Liver (tissue), 9 donors: ENCODE results near the gene KRT25. TPM values are rescaled to one million over a fixed set of nuclear protein-coding genes. Genes with fewer than 3 reads are reported as not detected.

ENCODE experiments used
- DNase-seq: peaks from one replicate; pipeline ENCODE4 v3.0.0-alpha.2; 2017; ENCODE audit warnings: low spot score
- H3K27ac ChIP-seq, 2 donors: one replicate each; pipeline ENCODE4 v1.7.0; 2013; ENCODE audit warnings: inconsistent platforms in 2 of 2, low read length in 2 of 2, control low read depth in 1 of 2, low read depth in 1 of 2, mild to moderate bottlenecking in 1 of 2
- H3K27me3 ChIP-seq, 4 donors: one replicate each; pipeline versions ENCODE4 v1.6.1 to v1.7.0; 2013; ENCODE audit warnings: low read length in 3 of 4, inconsistent platforms in 1 of 4, mild to moderate bottlenecking in 1 of 4, moderate library complexity in 1 of 4; ENCODE audit not compliant: control insufficient read depth in 4 of 4, insufficient read depth in 4 of 4
- H3K36me3 ChIP-seq, 4 donors: one replicate each; pipeline versions ENCODE4 v1.6.1 to v1.7.0; 2013; ENCODE audit warnings: low read length in 3 of 4, mild to moderate bottlenecking in 3 of 4, low read depth in 1 of 4, moderate library complexity in 1 of 4; ENCODE audit not compliant: control insufficient read depth in 4 of 4, insufficient read depth in 3 of 4
- H3K4me1 ChIP-seq, 4 donors: one replicate each; pipeline versions ENCODE4 v1.6.1 to v1.7.0; 2013; ENCODE audit warnings: low read length in 3 of 4, mild to moderate bottlenecking in 3 of 4, moderate library complexity in 1 of 4; ENCODE audit not compliant: control insufficient read depth in 4 of 4, insufficient read depth in 4 of 4
- H3K4me3 ChIP-seq, 3 donors: one replicate each; pipeline versions ENCODE4 v1.6.1 to v1.7.0; 2013; ENCODE audit warnings: low read length in 3 of 3, control low read depth in 1 of 3, low read depth in 1 of 3, mild to moderate bottlenecking in 1 of 3
- H3K9ac ChIP-seq, 2 donors: one replicate each; pipeline ENCODE4 v1.7.0; 2013; ENCODE audit warnings: low read length in 2 of 2, mild to moderate bottlenecking in 2 of 2, moderate library complexity in 2 of 2, control low read depth in 1 of 2, low read depth in 1 of 2
- H3K9me3 ChIP-seq, 4 donors: one replicate each; pipeline versions ENCODE4 v1.6.1 to v1.7.0; 2013; ENCODE audit warnings: low read length in 3 of 4; ENCODE audit not compliant: control insufficient read depth in 4 of 4
- ATF3 ChIP-seq: IDR thresholded peaks from 2 replicates; pipeline ENCODE4 v1.6.1; 2016; ENCODE audit warnings: antibody characterized with exemption
- CTCF ChIP-seq: fragments of 150-350 bp; IDR thresholded peaks from 2 replicates; pipeline ENCODE4 v1.5.1; 2017; ENCODE audit warnings: improper control_type of control experiment, low read depth, low read length; ENCODE audit not compliant: missing input control
- EGR1 ChIP-seq, 2 donors: IDR thresholded peaks; 2 replicates each; pipeline ENCODE4 v1.6.1; 2016 to 2018; ENCODE audit warnings: antibody characterized with exemption in 2 of 2, low read depth in 2 of 2
- FOXA1 ChIP-seq: IDR thresholded peaks from 2 replicates; pipeline ENCODE4 v1.6.1; 2016; ENCODE audit warnings: antibody characterized with exemption
- FOXA2 ChIP-seq: IDR thresholded peaks from 2 replicates; pipeline ENCODE4 v1.6.1; 2016; ENCODE audit warnings: antibody characterized with exemption
- GABPA ChIP-seq, 2 donors: IDR thresholded peaks in 1 of 2; conservative IDR thresholded peaks in 1 of 2; 2 replicates each; pipeline ENCODE4 v1.6.1; 2016; ENCODE audit warnings: antibody characterized with exemption in 2 of 2, mild to moderate bottlenecking in 1 of 2, moderate library complexity in 1 of 2
- HNF4A ChIP-seq, 2 donors: conservative IDR thresholded peaks; 2 replicates each; pipeline ENCODE4 v1.6.1; 2016; ENCODE audit warnings: antibody characterized with exemption in 2 of 2, mild to moderate bottlenecking in 2 of 2
- HNF4G ChIP-seq: IDR thresholded peaks from 2 replicates; pipeline ENCODE4 v1.6.1; 2016; ENCODE audit warnings: antibody characterized with exemption
- JUND ChIP-seq, 2 donors: IDR thresholded peaks; 2 replicates each; pipeline ENCODE4 v1.6.1; 2016; ENCODE audit warnings: antibody characterized with exemption in 2 of 2
- MAX ChIP-seq: IDR thresholded peaks from 2 replicates; pipeline ENCODE4 v1.6.1; 2016; ENCODE audit warnings: antibody characterized with exemption
- NR2F2 ChIP-seq: IDR thresholded peaks from 2 replicates; pipeline ENCODE4 v1.6.1; 2016; ENCODE audit warnings: antibody characterized with exemption
- RAD21 ChIP-seq, 2 donors: IDR thresholded peaks; 2 replicates each; pipeline ENCODE4 v1.6.1; 2016; ENCODE audit warnings: antibody characterized with exemption in 2 of 2, mild to moderate bottlenecking in 2 of 2
- REST ChIP-seq: IDR thresholded peaks from 2 replicates; pipeline ENCODE4 v1.6.1; 2016; ENCODE audit warnings: antibody characterized with exemption, mild to moderate bottlenecking
- RXRA ChIP-seq, 2 donors: IDR thresholded peaks; 2 replicates each; pipeline ENCODE4 v1.6.1; 2017 to 2018; ENCODE audit warnings: antibody characterized with exemption in 2 of 2, mild to moderate bottlenecking in 1 of 2
- SP1 ChIP-seq: IDR thresholded peaks from 2 replicates; pipeline ENCODE4 v1.6.1; 2018; ENCODE audit warnings: antibody characterized with exemption, mild to moderate bottlenecking
- TAF1 ChIP-seq: conservative IDR thresholded peaks from 2 replicates; pipeline ENCODE4 v1.6.1; 2016; ENCODE audit warnings: antibody characterized with exemption, mild to moderate bottlenecking
- YY1 ChIP-seq: IDR thresholded peaks from 2 replicates; pipeline ENCODE4 v1.6.1; 2016; ENCODE audit warnings: antibody characterized with exemption, mild to moderate bottlenecking
- ZBTB33 ChIP-seq: IDR thresholded peaks from 2 replicates; pipeline ENCODE4 v1.6.1; 2016; ENCODE audit warnings: antibody characterized with exemption
- WGBS: extraction: QIAGEN DNeasy Blood & Tissue Kit; methylation state at CpG from one replicate; pipeline ENCODE4 v1.1.7; 2013; 5-methylcytosine and 5-hydroxymethylcytosine counted together
- polyA plus RNA-seq, 2 donors: library from polyadenylated mRNA; stranded (reverse) in 1 of 2; unstranded in 1 of 2; fragments of 200-250 nt in 1 of 2; fragments of >200 nt in 1 of 2; fragmentation: Nextera tagmentation in 1 of 2; extraction: Ambion mirVana in 1 of 2; gene quantifications; one replicate each; pipeline versions ENCODE4 v1.2.1 to v1.2.3, GENCODE V29; 2013 to 2015
- total RNA-seq, 2 donors: library from RNA; depleted of rRNA; stranded (reverse); fragments of >200 nt; gene quantifications; one replicate each; pipeline ENCODE4 v1.2.3, GENCODE V29; 2014
- donor health status: healthy.
- donor health status: healthy.
- donor health status: healthy.
- donor health status: healthy.
- donor health status: healthy.

The KRT25 gene
- total and polyA plus RNA-seq, 4 donors = not detected

GRCh38 chr17:40793832-40794231, 38.7 kb upstream of the KRT25 start:
- WGBS = 75% methylated on average over 10 of the region's 10 CpGs
- Histone ChIP-seq H3K4me1 (no peaks in the 10 kb centered on the region), H3K36me3 (no peaks in the 10 kb centered on the region), H3K27me3 (peaks cover 0 to 4% (median 0%) of the 10 kb centered on the region in 4 donors), H3K27ac (no peak overlapping the region), H3K4me3 (no peak overlapping the region), H3K9ac (no peak overlapping the region), H3K9me3 (no peaks in the 10 kb centered on the region)
- DNase-seq = no peak
- TF ChIP-seq MAX = no peak
- no peak for TF ChIP-seq ZBTB33
- TF ChIP-seq JUND (IDR thresholded peaks at IDR 0.05) = no peak
- no peak for TF ChIP-seq RXRA (IDR thresholded peaks at IDR 0.05)
- no peak for TF ChIP-seq CTCF
- TF ChIP-seq TAF1 = no peak
- TF ChIP-seq RAD21 (IDR thresholded peaks at IDR 0.05) = no peak
- TF ChIP-seq REST = no peak
- no peak for TF ChIP-seq NR2F2
- TF ChIP-seq FOXA2 = no peak
- TF ChIP-seq GABPA (IDR thresholded peaks at IDR 0.05 in 1 of 2, conservative IDR thresholded peaks at IDR 0.05 in 1 of 2) = no peak
- no peak for TF ChIP-seq EGR1 (IDR thresholded peaks at IDR 0.05; ENCODE audit: low read depth in 2 of 2)
- no peak for TF ChIP-seq SP1
- no peak for TF ChIP-seq ATF3
- no peak for TF ChIP-seq YY1
- no peak for TF ChIP-seq HNF4A (conservative IDR thresholded peaks at IDR 0.05)
- no peak for TF ChIP-seq FOXA1
- TF ChIP-seq HNF4G = no peak
